SK-N-SH (cell line): ENCODE results near the gene AFAP1.

Source experiments
- CTCF ChIP-seq: fragments of 200-600 bp; sonication (generic); IDR thresholded peaks from 2 replicates; pipeline ENCODE4 v1.6.1; 2017; ENCODE audit warnings: antibody characterized with exemption, mild to moderate bottlenecking, moderate library complexity
- MAX ChIP-seq: IDR thresholded peaks from 2 replicates; pipeline ENCODE4 v1.4.0; 2012; ENCODE audit warnings: low read depth
- MEF2A ChIP-seq: IDR thresholded peaks from 2 replicates; pipeline ENCODE4 v1.4.0; 2012; ENCODE audit warnings: low read depth, borderline replicate concordance
- POLR2AphosphoS5 ChIP-seq: IDR thresholded peaks from 2 replicates; pipeline ENCODE4 v1.6.1; 2012; ENCODE audit warnings: low read depth, low read length
- RAD21 ChIP-seq: IDR thresholded peaks from 2 replicates; pipeline ENCODE4 v1.6.1; 2012; ENCODE audit warnings: mild to moderate bottlenecking, low read length
- RCOR1 ChIP-seq: fragments of 150-350 bp; IDR thresholded peaks from 2 replicates; pipeline ENCODE4 v1.6.1; 2017; ENCODE audit warnings: antibody characterized with exemption, low read length
- REST ChIP-seq: IDR thresholded peaks from 2 replicates; pipeline ENCODE4 v1.6.1; 2012; ENCODE audit warnings: mild to moderate bottlenecking, low read depth, low read length, moderate library complexity
- TEAD4 ChIP-seq: IDR thresholded peaks from 2 replicates; pipeline ENCODE4 v1.4.0; 2012; ENCODE audit warnings: mild to moderate bottlenecking, borderline replicate concordance; ENCODE audit not compliant: insufficient read depth

GRCh38 chr4:7780751-7781348 lies 158.8 kb downstream of the AFAP1 start:
- no peak for TF ChIP-seq CTCF
- TF ChIP-seq REST: no peak
- no peak for TF ChIP-seq POLR2AphosphoS5
- TF ChIP-seq RAD21: no peak
- no peak for TF ChIP-seq MAX
- no peak for TF ChIP-seq MEF2A
- no peak for TF ChIP-seq RCOR1
- no peak for TF ChIP-seq TEAD4
